Smooth muscle cell (in vitro differentiated cells): ENCODE measurements around the gene RAB11FIP3. TPM values are rescaled to one million over a fixed set of nuclear protein-coding genes. Genes with fewer than 3 reads are reported as not detected.

Source experiments
- DNase-seq: peaks from one replicate; lab custom pipeline; 2025; ENCODE audit not compliant: unreplicated experiment; lab: John Stamatoyannopoulos, UW
- H2AFZ ChIP-seq: fragments of 200-600 bp; sonication (generic); 2 replicates; pipeline ENCODE4 v1.6.0; 2016; ENCODE audit warnings: antibody characterized with exemption, low read depth, mild to moderate bottlenecking
- H3F3A ChIP-seq: fragments of 200-600 bp; sonication (generic); 2 replicates; pipeline ENCODE4 v1.6.0; 2017; ENCODE audit warnings: antibody characterized with exemption, low read depth
- H3K27ac ChIP-seq: fragments of 200-600 bp; sonication (generic); 2 replicates; pipeline ENCODE4 v1.5.1; 2016; ENCODE audit warnings: low read depth, mild to moderate bottlenecking
- H3K27me3 ChIP-seq: fragments of 200-600 bp; sonication (generic); 2 replicates; pipeline ENCODE4 v1.6.1; 2016; ENCODE audit warnings: low read depth, mild to moderate bottlenecking
- H3K36me3 ChIP-seq: fragments of 200-600 bp; sonication (generic); 2 replicates; pipeline ENCODE4 v1.5.1; 2016; ENCODE audit warnings: low read depth
- H3K4me1 ChIP-seq: fragments of 200-600 bp; sonication (generic); 2 replicates; pipeline ENCODE4 v1.5.1; 2016; ENCODE audit warnings: low read depth
- H3K4me2 ChIP-seq: fragments of 200-600 bp; sonication (generic); 2 replicates; pipeline ENCODE4 v1.6.0; 2016; ENCODE audit warnings: mild to moderate bottlenecking
- H3K4me3 ChIP-seq: fragments of 200-600 bp; sonication (generic); 2 replicates; pipeline ENCODE4 v1.5.1; 2016; ENCODE audit warnings: mild to moderate bottlenecking
- H3K79me2 ChIP-seq: fragments of 200-600 bp; sonication (generic); 2 replicates; pipeline ENCODE4 v1.6.0; 2016; ENCODE audit warnings: low read depth, mild to moderate bottlenecking
- H3K9ac ChIP-seq: fragments of 200-600 bp; sonication (generic); 2 replicates; pipeline ENCODE4 v1.6.0; 2016; ENCODE audit warnings: low read depth
- H3K9me3 ChIP-seq: fragments of 200-600 bp; sonication (generic); replicated peaks from 2 replicates; pipeline ENCODE4 v1.5.1; 2016; ENCODE audit warnings: low read depth
- H4K20me1 ChIP-seq: fragments of 200-600 bp; sonication (generic); 2 replicates; pipeline ENCODE4 v1.6.0; 2016; ENCODE audit warnings: low read depth
- CTCF ChIP-seq: fragments of 200-600 bp; sonication (generic); IDR thresholded peaks from 2 replicates; pipeline ENCODE4 v1.5.1; 2017; ENCODE audit warnings: borderline replicate concordance, mild to moderate bottlenecking, antibody characterized with exemption; ENCODE audit not compliant: insufficient read depth, poor library complexity, severe bottlenecking
- WGBS: methylation state at CpG from one replicate; pipeline ENCODE4 v1.1.7; 2016; ENCODE audit warnings: low lambda C conversion rate; 5-methylcytosine and 5-hydroxymethylcytosine counted together
- polyA plus RNA-seq: library from polyadenylated mRNA; unstranded; fragments of >200 nt; fragmentation: Nextera tagmentation; extraction: Ambion mirVana; gene quantifications from 2 replicates; pipeline ENCODE4 v1.2.1, GENCODE V29; 2016
- total RNA-seq: library from RNA; depleted of rRNA; stranded (reverse); fragments of >200 nt; gene quantifications from 2 replicates; pipeline ENCODE4 v1.2.3, GENCODE V29; 2014

Gene RAB11FIP3
- total and polyA plus RNA-seq, 2 experiments from 2014 or later = 19.5 to 20.4 TPM

GRCh38 chr16:549544-550263 is 124.3 kb downstream of the RAB11FIP3 start:
- Histone ChIP-seq H3K9me3 (no peaks in the 10 kb centered on the region), H3K4me1 (no peaks in the 10 kb centered on the region), H3K36me3 (no peaks in the 10 kb centered on the region), H3K4me3 (no peak overlapping the region), H4K20me1 (peaks cover 32% of the 10 kb centered on the region), H3K9ac (no peak overlapping the region), H2AFZ (no peak overlapping the region), H3K79me2 (no peaks in the 10 kb centered on the region), H3K4me2 (no peak overlapping the region), H3F3A (no peaks in the 10 kb centered on the region), H3K27ac (no peak overlapping the region), H3K27me3 (no peaks in the 10 kb centered on the region)
- WGBS = 97% methylated on average over 48 of the region's 54 CpGs
- DNase-seq = no peak
- TF ChIP-seq CTCF = peak; percentile 20

GRCh38 chr16:551210-551609 is 125.8 kb downstream of the RAB11FIP3 start:
- DNase-seq = no peak
- 97% methylated on average over 18 of the region's 28 CpGs for WGBS
- H4K20me1 ChIP-seq = peaks cover 17% of the 10 kb centered on the region

GRCh38 chr16:552171-552570 is 126.7 kb downstream of the RAB11FIP3 start:
- no peaks in the 10 kb centered on the region for H3K9me3 ChIP-seq
- 99% methylated on average over 35 of the region's 35 CpGs for WGBS
- H3K27ac ChIP-seq = no peak overlapping the region
- H3K36me3 ChIP-seq = no peaks in the 10 kb centered on the region
- DNase-seq = no peak
- H3K79me2 ChIP-seq = no peaks in the 10 kb centered on the region
- H3K4me2 ChIP-seq = no peak overlapping the region
- no peak overlapping the region for H2AFZ ChIP-seq
- no peak overlapping the region for H3K9ac ChIP-seq
- no peaks in the 10 kb centered on the region for H3K4me1 ChIP-seq
- TF ChIP-seq CTCF = no peak
- no peaks in the 10 kb centered on the region for H3F3A ChIP-seq
- no peaks in the 10 kb centered on the region for H3K27me3 ChIP-seq
- H4K20me1 ChIP-seq = peaks cover 8% of the 10 kb centered on the region
- H3K4me3 ChIP-seq = no peak overlapping the region

More at GRCh38 chr16:551210-551609, 125.8 kb downstream of the RAB11FIP3 start:
- H2AFZ ChIP-seq = no peak overlapping the region
- TF ChIP-seq CTCF = no peak
- H3K4me3 ChIP-seq = no peak overlapping the region
- H3K27ac ChIP-seq = no peak overlapping the region
- no peak overlapping the region for H3K9ac ChIP-seq
- H3K27me3 ChIP-seq = no peaks in the 10 kb centered on the region
- H3K9me3 ChIP-seq = no peaks in the 10 kb centered on the region
- no peaks in the 10 kb centered on the region for H3F3A ChIP-seq
- H3K79me2 ChIP-seq = no peaks in the 10 kb centered on the region
- no peak overlapping the region for H3K4me2 ChIP-seq
- H3K4me1 ChIP-seq = no peaks in the 10 kb centered on the region
- no peaks in the 10 kb centered on the region for H3K36me3 ChIP-seq
